HK-2 (cell line): ENCODE measurements around the gene TRAPPC3.
A peak's percentile ranks its signal among the peaks of the same experiment; 100 is the strongest.

Experiments
- DNase-seq: peaks from one replicate; pipeline ENCODE4 v3.0.0-alpha.2; 2018; ENCODE audit not compliant: unreplicated experiment

The TRAPPC3 gene

DNA sequence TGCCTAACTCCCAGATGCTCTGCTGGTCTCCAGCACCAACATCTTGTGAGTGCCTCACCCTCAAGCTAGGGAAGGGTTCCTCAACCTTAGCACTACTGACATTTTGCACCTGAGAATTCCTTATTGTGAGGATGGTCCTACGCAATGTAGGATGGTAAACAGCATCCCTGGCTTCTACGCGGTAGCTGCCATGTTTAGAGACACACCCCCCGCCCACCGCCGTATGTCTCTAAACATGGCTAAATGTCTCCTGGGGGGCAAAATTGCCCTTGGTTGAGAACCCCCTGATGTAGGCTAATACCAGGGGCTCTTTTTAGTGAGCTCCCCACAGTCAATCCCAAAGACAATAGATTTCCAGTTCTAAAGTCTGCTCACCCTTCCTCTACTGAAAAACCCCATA is 4.2 kb upstream of the TRAPPC3 start:
- DNase-seq = no peak

DNA sequence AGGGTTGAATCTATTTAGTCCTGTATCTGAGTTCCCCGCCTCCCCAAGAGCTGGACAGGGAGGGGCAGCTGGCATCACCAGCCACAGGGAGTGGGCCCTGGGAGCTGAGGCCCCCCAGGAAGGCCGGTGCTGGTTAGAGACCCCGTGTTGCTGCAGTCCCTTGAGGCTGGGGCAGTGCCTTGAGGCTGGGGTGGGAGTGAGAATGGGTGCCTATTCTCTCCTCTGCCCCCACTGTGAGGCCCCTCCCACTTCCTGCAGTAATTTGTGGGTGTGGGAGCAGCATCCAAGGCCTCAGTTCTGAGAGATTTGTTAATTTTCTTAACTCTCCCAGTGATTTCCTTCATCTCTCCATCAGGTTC is 2.5 kb upstream of the TRAPPC3 start:
- DNase-seq = no peak

GRCh38 chr1:36151134-36151844 is 2.0 kb upstream of the TRAPPC3 start:
- DNase-seq = no peak

GRCh38 chr1:36150296-36151133 is 1.2 kb upstream of the TRAPPC3 start:
- peak; percentile 97 for DNase-seq

GRCh38 chr1:36149973-36150295 is 648 bp upstream of the TRAPPC3 start:
- DNase-seq = no peak

- DNase-seq = no peak
These were observed 457 bp downstream of the TRAPPC3 start for GRCh38 chr1:36148821-36149236.

GRCh38 chr1:36144413-36144812 is 4.9 kb downstream of the TRAPPC3 start:
- DNase-seq = no peak

GRCh38 chr1:36143424-36143823 is 5.9 kb downstream of the TRAPPC3 start:
- DNase-seq = no peak

DNA sequence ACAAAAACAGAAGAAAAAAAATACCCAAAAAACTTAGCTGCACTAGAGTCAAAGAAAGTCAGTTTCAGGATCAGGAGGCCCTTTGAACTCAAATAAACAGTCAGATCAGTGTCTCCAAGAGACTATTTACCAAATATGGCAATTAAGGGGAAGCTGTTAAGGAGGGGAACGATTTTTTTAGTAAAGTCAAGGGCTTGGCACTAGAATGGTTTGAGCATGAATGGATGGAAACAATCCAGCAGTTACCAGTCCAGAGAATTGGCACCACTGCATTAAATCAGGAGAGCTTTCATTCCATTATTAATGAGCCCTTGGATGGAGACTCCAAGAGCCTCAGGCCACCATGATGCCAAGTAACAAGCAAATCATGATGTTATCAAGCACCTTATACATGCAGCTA is 7.2 kb downstream of the TRAPPC3 start:
- no peak for DNase-seq

- DNase-seq = no peak
These were observed 9.8 kb downstream of the TRAPPC3 start for GRCh38 chr1:36139521-36139920.

- no peak for DNase-seq
These were observed 11.5 kb downstream of the TRAPPC3 start for GRCh38 chr1:36137776-36138175.

GRCh38 chr1:36137226-36137625 is 12.1 kb downstream of the TRAPPC3 start:
- DNase-seq = no peak

DNA sequence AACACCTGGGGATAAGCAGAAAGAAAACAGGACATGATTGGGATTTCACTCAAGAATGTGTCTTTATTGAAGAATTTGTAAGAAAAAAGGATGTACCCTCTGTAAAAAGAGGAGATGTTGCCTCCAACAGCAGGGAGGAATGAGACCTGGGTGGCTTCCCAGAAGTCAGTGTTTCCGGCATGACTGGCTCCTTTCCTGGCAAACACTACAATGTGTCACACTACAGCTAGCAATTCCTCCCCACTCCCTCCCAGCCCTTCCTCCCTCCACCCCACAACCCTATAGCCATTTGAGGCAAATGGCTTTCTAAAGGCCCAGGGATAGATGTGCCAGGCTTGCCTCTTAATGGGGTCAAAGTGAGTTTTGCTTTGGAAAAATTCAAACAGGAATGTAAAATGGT is 12.8 kb downstream of the TRAPPC3 start:
- DNase-seq = no peak

GRCh38 chr1:36135796-36136195 is 13.5 kb downstream of the TRAPPC3 start:
- DNase-seq = no peak

DNA sequence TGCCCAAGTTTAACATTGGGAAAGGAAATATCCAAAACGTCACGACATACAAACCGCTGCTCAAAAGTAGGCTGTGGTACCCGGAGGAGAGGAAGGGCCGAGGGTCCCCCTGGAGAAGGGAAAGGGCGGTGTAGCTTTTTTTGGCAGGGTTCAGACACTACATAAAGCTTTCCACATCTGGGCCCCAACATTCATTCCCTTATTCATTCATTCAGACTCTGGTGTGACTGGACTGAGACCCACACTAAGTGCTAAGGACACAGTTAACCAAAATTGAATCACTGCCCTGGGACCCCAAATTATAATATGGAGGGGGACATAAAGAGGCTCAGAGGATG is 14.0 kb downstream of the TRAPPC3 start:
- DNase-seq = no peak

- DNase-seq = peak; percentile 54
These were observed 14.6 kb downstream of the TRAPPC3 start for GRCh38 chr1:36134505-36135329.

GRCh38 chr1:36134031-36134430 is 15.3 kb downstream of the TRAPPC3 start:
- no peak for DNase-seq

DNA sequence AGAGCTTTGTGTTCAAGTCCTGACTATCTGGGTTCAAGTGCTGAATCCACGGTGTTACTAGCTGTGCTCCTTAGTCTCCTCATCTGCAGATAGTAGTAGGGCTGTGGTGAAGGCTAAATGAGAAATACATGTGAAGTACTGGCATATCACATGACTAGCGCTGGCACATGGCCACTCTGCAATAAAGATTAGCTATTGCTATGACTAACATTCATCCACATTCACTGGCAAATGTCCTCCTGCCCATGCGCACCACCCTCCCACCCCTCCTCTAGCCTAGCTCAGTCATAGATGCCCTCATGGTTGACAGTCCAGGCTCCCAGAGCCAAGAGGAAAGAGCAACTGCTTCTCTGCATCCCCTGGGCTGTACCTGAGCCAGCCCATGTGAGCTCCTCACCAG is 15.8 kb downstream of the TRAPPC3 start:
- peak; percentile 89 for DNase-seq

GRCh38 chr1:36132029-36132428 is 17.3 kb downstream of the TRAPPC3 start:
- no peak for DNase-seq

DNA sequence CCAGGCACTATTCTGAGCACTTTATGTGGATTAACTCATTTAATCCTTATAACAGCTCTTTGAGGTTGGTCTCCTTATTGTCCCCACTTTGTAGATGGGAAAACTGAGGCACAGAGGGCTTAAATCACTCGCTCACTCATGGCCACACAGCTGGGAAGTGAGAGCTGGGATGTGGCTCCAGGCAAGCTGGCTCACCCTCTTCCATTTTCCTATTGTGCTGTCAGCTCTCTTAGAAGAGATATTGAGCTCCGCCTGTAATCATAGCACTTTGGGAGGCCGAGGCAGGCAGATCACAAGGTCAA is 20.4 kb downstream of the TRAPPC3 start:
- no peak for DNase-seq

DNA sequence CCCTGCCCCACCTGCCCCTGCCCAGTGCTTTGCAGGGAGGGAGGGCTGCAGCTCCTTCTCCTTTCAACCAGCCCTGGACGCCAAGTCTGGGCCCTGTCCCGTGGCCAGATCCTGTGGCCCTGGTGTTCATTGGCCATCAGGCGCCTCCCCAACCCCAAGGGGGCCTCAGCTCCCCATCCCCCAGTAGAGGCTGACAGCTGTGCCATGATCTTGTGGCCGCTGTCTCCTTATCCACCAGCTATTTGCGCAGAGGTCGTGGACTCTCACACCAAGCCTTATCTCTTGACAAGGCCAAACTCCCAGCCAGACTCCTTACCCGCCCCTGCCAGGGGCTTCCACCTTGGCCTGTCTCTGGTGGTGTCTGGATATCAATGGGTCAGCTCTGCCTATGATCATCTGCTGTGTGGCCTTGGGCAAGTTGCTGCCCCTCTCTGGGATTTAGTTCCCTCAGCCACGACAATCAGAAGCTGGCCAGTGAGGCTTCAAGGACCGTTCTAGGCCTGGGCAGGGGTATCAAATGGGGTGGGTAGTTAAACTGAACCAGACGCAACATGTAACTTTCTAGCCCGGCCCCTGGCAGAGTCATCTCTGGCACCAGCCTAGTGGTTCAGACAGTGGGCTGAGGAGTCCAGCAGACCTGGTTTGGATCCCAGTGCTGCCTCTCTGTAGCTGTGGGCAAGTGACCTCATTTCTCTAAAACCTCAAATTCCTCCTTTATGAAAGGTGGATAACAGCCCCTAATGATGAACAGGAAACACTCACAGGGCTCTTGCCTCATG is 21.0 kb downstream of the TRAPPC3 start:
- no peak for DNase-seq

- DNase-seq = no peak
These were observed 22.3 kb downstream of the TRAPPC3 start for GRCh38 chr1:36126797-36127500.
